ENCODE results near the gene APOC4. TPM values are rescaled to one million over a fixed set of nuclear protein-coding genes. Genes with fewer than 3 reads are reported as not detected.
"Not testable (repeated sequence)": the region's sequence is repeated elsewhere in the genome, so short reads cannot be mapped to it uniquely, and the experiment has no call there.

APOC4 gene
- not detected for polyA plus RNA-seq (2013, experiment 1 of 2; ENCODE audit: insufficient read length)
- polyA plus RNA-seq (2013, experiment 2 of 2; ENCODE audit: insufficient read length) = not detected

- DNase-seq = no peak
Measured at GRCh38 chr19:44942067-44942571, at the start of gene APOC4. APOC4 (plus strand) TSS chr19:44942237; CDS start chr19:44942278, 41 bp downstream.

GRCh38 chr19:44892932-44893331, 49.1 kb upstream of the APOC4 start:
- no peak for DNase-seq

- DNase-seq = no peak
Measured at GRCh38 chr19:44893332-44894051, 48.5 kb upstream of the APOC4 start.

- DNase-seq = no peak
Measured at GRCh38 chr19:44894052-44894400, 48.0 kb upstream of the APOC4 start.

- no peak for DNase-seq
Measured at GRCh38 chr19:44894946-44895345, 47.1 kb upstream of the APOC4 start.

GRCh38 chr19:44897835-44898234, 44.2 kb upstream of the APOC4 start:
- no peak for DNase-seq

GRCh38 chr19:44900328-44901244, 41.5 kb upstream of the APOC4 start:
- DNase-seq = no peak

GRCh38 chr19:44903216-44903601, 38.8 kb upstream of the APOC4 start:
- DNase-seq = no peak

- peak; percentile 40 for DNase-seq
Measured at GRCh38 chr19:44903602-44904425, 38.2 kb upstream of the APOC4 start.

- no peak for DNase-seq
Measured at GRCh38 chr19:44904426-44904994, 37.5 kb upstream of the APOC4 start.

- no peak for DNase-seq
Measured at GRCh38 chr19:44905437-44906160, 36.4 kb upstream of the APOC4 start, which contains the start of gene APOE. APOE (plus strand) TSS chr19:44905796; CDS start chr19:44906625, 829 bp downstream.

- no peak for DNase-seq
Measured at GRCh38 chr19:44907613-44908012, 34.4 kb upstream of the APOC4 start.

GRCh38 chr19:44908074-44908835, 33.8 kb upstream of the APOC4 start:
- DNase-seq = no peak

GRCh38 chr19:44908836-44909261, 33.2 kb upstream of the APOC4 start:
- no peak for DNase-seq

GRCh38 chr19:44909775-44910174, 32.3 kb upstream of the APOC4 start:
- no peak for DNase-seq

- not testable (repeated sequence) for DNase-seq
Measured at GRCh38 chr19:44911896-44912295, 30.1 kb upstream of the APOC4 start.

GRCh38 chr19:44912854-44913253, 29.2 kb upstream of the APOC4 start:
- no peak for DNase-seq

- DNase-seq = not testable (repeated sequence)
Measured at GRCh38 chr19:44913512-44914432, 28.3 kb upstream of the APOC4 start.
